CD14-positive monocyte (primary cell): ENCODE results near the gene TRHDE. TPM values are rescaled to one million over a fixed set of nuclear protein-coding genes. Genes with fewer than 3 reads are reported as not detected.

Experiments used
- DNase-seq, 3 donors: peaks; one replicate each; pipeline ENCODE4 v3.0.0-alpha.2; 2011 to 2022
- H2AFZ ChIP-seq: 2 replicates; pipeline ENCODE4 v1.6.0; 2012; ENCODE audit warnings: mild to moderate bottlenecking, low read depth, low read length, inconsistent platforms; ENCODE audit not compliant: insufficient read depth, poor library complexity, severe bottlenecking
- H3K27ac ChIP-seq, 2 donors: 1 replicate in 1 of 2; 2 replicates in 1 of 2; pipeline ENCODE4 v1.5.1; 2012 to 2013; ENCODE audit warnings: low read length in 2 of 2, control low read depth in 1 of 2, inconsistent platforms in 1 of 2, low read depth in 1 of 2, mild to moderate bottlenecking in 1 of 2
- H3K27me3 ChIP-seq, 2 donors: one replicate each; pipeline versions ENCODE4 v1.6.0 to v1.6.1; 2011 to 2013; ENCODE audit warnings: low read length in 2 of 2; ENCODE audit not compliant: control insufficient read depth in 2 of 2, insufficient read depth in 2 of 2
- H3K36me3 ChIP-seq, 2 donors: replicated peaks in 1 of 2; 1 replicate in 1 of 2; 2 replicates in 1 of 2; pipeline versions ENCODE4 v1.5.1 to v1.6.1; 2012 to 2013; ENCODE audit warnings: low read length in 2 of 2, control low read depth in 1 of 2, inconsistent platforms in 1 of 2, mild to moderate bottlenecking in 1 of 2; ENCODE audit not compliant: insufficient read depth in 2 of 2, control insufficient read depth in 1 of 2
- H3K4me1 ChIP-seq, 2 donors: 1 replicate in 1 of 2; 2 replicates in 1 of 2; pipeline versions ENCODE4 v1.5.1 to v1.6.1; 2012 to 2013; ENCODE audit warnings: low read length in 2 of 2, control low read depth in 1 of 2, inconsistent platforms in 1 of 2, mild to moderate bottlenecking in 1 of 2, moderate library complexity in 1 of 2; ENCODE audit not compliant: insufficient read depth in 2 of 2, control insufficient read depth in 1 of 2
- H3K4me2 ChIP-seq: replicated peaks from 2 replicates; pipeline ENCODE3; 2012; ENCODE audit warnings: low read length, moderate library complexity, mild to moderate bottlenecking; ENCODE audit not compliant: poor library complexity, severe bottlenecking; ENCODE audit errors: extremely low read depth
- H3K4me3 ChIP-seq, 3 experiments: fragments of 200-600 bp in 1 of 3; sonication (generic) in 1 of 3; replicated peaks in 1 of 3; 1 replicate in 2 of 3; 2 replicates in 1 of 3; pipeline ENCODE4 v1.5.1; 2011 to 2013; ENCODE audit warnings: low read length in 3 of 3, mild to moderate bottlenecking in 3 of 3, control low read depth in 2 of 3, low read depth in 2 of 3, inconsistent platforms in 1 of 3, moderate library complexity in 1 of 3
- H3K79me2 ChIP-seq: 2 replicates; pipeline ENCODE4 v1.6.0; 2012; ENCODE audit warnings: mild to moderate bottlenecking, control low read depth, inconsistent platforms, low read length, moderate library complexity; ENCODE audit not compliant: insufficient read depth
- H3K9ac ChIP-seq: 2 replicates; pipeline ENCODE4 v1.6.0; 2017; ENCODE audit warnings: low read length, mild to moderate bottlenecking; ENCODE audit not compliant: insufficient read depth, poor library complexity, severe bottlenecking
- H3K9me3 ChIP-seq, 2 donors: replicated peaks in 1 of 2; 1 replicate in 1 of 2; 2 replicates in 1 of 2; pipeline versions ENCODE4 v1.5.1 to v1.6.1; 2012 to 2013; ENCODE audit warnings: low read length in 2 of 2, control low read depth in 1 of 2; ENCODE audit not compliant: control insufficient read depth in 1 of 2, insufficient read depth in 1 of 2
- H4K20me1 ChIP-seq: 2 replicates; pipeline ENCODE4 v1.6.0; 2012; ENCODE audit warnings: mild to moderate bottlenecking, low read length, control low read depth, moderate library complexity; ENCODE audit not compliant: insufficient read depth
- H3K27ac Mint-ChIP-seq, 7 donors: one replicate each; pipeline ENCODE4 v1.8.0; 2020; ENCODE audit warnings: mild to moderate bottlenecking in 7 of 7, mixed read lengths in 7 of 7, moderate library complexity in 6 of 7, inconsistent platforms in 2 of 7
- H3K27me3 Mint-ChIP-seq, 3 donors: one replicate each; pipeline ENCODE4 v1.8.0; 2021 to 2022; ENCODE audit warnings: low read depth in 3 of 3, mild to moderate bottlenecking in 3 of 3, mixed read lengths in 3 of 3, moderate library complexity in 3 of 3, inconsistent platforms in 1 of 3
- H3K36me3 Mint-ChIP-seq, 2 donors: one replicate each; pipeline ENCODE4 v1.8.0; 2020; ENCODE audit warnings: mixed read lengths in 2 of 2, inconsistent platforms in 1 of 2, mild to moderate bottlenecking in 1 of 2
- H3K4me1 Mint-ChIP-seq: one replicate; pipeline ENCODE4 v1.8.0; 2020; ENCODE audit warnings: mild to moderate bottlenecking, mixed read lengths
- H3K4me3 Mint-ChIP-seq, 2 donors: one replicate each; pipeline ENCODE4 v1.8.0; 2020; ENCODE audit warnings: mild to moderate bottlenecking in 2 of 2, mixed read lengths in 2 of 2, moderate library complexity in 1 of 2
- H3K9me3 Mint-ChIP-seq, 7 donors: one replicate each; pipeline ENCODE4 v1.8.0; 2020 to 2022; ENCODE audit warnings: mixed read lengths in 7 of 7, mild to moderate bottlenecking in 6 of 7, moderate library complexity in 6 of 7, inconsistent platforms in 2 of 7
- CTCF ChIP-seq: fragments of 200-600 bp; IDR thresholded peaks from one replicate; pipeline ENCODE4 v1.8.0; 2022; ENCODE audit warnings: antibody characterized with exemption, mild to moderate bottlenecking
- WGBS: methylation state at CpG from one replicate; pipeline ENCODE4 v1.1.5; 2013; ENCODE audit warnings: missing lambda C conversion rate; ENCODE audit not compliant: insufficient coverage; 5-methylcytosine and 5-hydroxymethylcytosine counted together
- intact Hi-C, 2 donors: fragments of 100-400 bp; cut with micrococcal nuclease; formaldehyde crosslinking; loops; one replicate each; pipeline versions ENCODE4 v1.15.0 to v1.15.1; 2023
- polyA plus RNA-seq, 3 donors: library from polyadenylated mRNA; depleted of rRNA in 1 of 3; unstranded in 2 of 3; stranded (reverse) in 1 of 3; fragments of 300-500 nt in 2 of 3; fragments of >200 nt in 1 of 3; fragmentation: Illumina TruSeq in 2 of 3; gene quantifications; 1 replicate in 2 of 3; 2 replicates in 1 of 3; pipeline ENCODE4 v1.2.3, GENCODE V29; 2012 to 2021

Gene TRHDE
- polyA plus RNA-seq, 3 donors = not detected

DNA sequence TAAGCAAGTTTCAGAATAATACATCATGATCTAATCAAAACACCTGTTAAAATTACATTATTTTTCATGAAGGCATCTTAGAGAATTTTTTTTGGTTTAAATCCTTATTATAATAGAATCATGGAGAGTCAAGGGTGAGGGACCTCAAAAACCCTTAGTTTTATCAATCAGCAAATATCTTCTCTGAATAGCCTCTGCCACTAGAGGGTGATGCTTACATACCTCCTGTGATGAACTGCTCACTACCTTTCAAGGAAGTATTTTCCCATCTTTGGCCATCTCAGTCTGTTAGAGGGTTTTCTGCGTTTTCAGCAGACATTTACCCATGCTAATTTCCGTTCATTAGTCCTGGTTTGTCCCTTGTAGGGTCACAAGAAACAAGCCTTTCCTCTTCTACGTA is 200.2 kb downstream of the TRHDE start:
- Histone ChIP-seq H3K36me3 (no peaks in the 10 kb centered on the region), H3K27ac (no peak overlapping the region), H3K9me3 (peaks cover 0 to 4% of the 10 kb centered on the region in 2 donors), H4K20me1 (no peaks in the 10 kb centered on the region), H3K79me2 (no peaks in the 10 kb centered on the region), H3K4me3 (no peak overlapping the region), H3K4me2 (no peak overlapping the region), H3K4me1 (no peaks in the 10 kb centered on the region), H3K9ac (no peak overlapping the region), H3K27me3 (no peaks in the 10 kb centered on the region), H2AFZ (no peak overlapping the region)
- Mint-ChIP-seq H3K4me3 (no peak overlapping the region), H3K36me3 (no peaks in the 10 kb centered on the region), H3K27me3 (no peaks in the 10 kb centered on the region), H3K4me1 (no peaks in the 10 kb centered on the region), H3K27ac (no peak overlapping the region), H3K9me3 (peaks cover 0 to 6% (median 0%) of the 10 kb centered on the region in 7 donors)
- no peak for TF ChIP-seq CTCF
- intact Hi-C loops = no loop called here
- DNase-seq = no peak
- no CpG with 5 or more reads among the region's 3 CpGs for WGBS

- no peaks in the 10 kb centered on the region for H3K4me1 ChIP-seq
- no peak overlapping the region for H3K27ac ChIP-seq
- Mint-ChIP-seq H3K4me1 (no peaks in the 10 kb centered on the region), H3K9me3 (no peaks in the 10 kb centered on the region), H3K4me3 (no peak overlapping the region), H3K36me3 (no peaks in the 10 kb centered on the region), H3K27me3 (no peaks in the 10 kb centered on the region), H3K27ac (no peak overlapping the region)
- no peaks in the 10 kb centered on the region for H3K9me3 ChIP-seq
- H3K79me2 ChIP-seq = no peaks in the 10 kb centered on the region
- intact Hi-C loops = no loop called here
- no peak overlapping the region for H3K9ac ChIP-seq
- 100% methylated on average over 1 of the region's 2 CpGs for WGBS
- no peak for DNase-seq
- H2AFZ ChIP-seq = no peak overlapping the region
- no peak overlapping the region for H3K4me2 ChIP-seq
- TF ChIP-seq CTCF = no peak
- no peak overlapping the region for H3K4me3 ChIP-seq
- H4K20me1 ChIP-seq = no peaks in the 10 kb centered on the region
- H3K36me3 ChIP-seq = no peaks in the 10 kb centered on the region
- no peaks in the 10 kb centered on the region for H3K27me3 ChIP-seq
These were observed 204.1 kb downstream of the TRHDE start for GRCh38 chr12:72476301-72476700.
